Astrocyte (in vitro differentiated cells and primary cell): ENCODE data around the gene XYLT1. TPM values are rescaled to one million over a fixed set of nuclear protein-coding genes. Genes with fewer than 3 reads are reported as not detected.

Source experiments
- DNase-seq: peaks from one replicate; pipeline ENCODE4 v3.0.0-alpha.2; 2010; ENCODE audit warnings: low read depth
- FAIRE-seq: peaks from 2 replicates; lab custom pipeline; 2011; peaks lifted over from hg19 to GRCh38; lab: Jason Lieb, UNC
- H2AFZ ChIP-seq: 2 replicates; pipeline ENCODE4 v1.6.0; 2012; ENCODE audit warnings: low read depth, low read length, inconsistent platforms
- H3K27ac ChIP-seq: 2 replicates; pipeline ENCODE4 v1.5.1; 2011; ENCODE audit warnings: low read depth, low read length, inconsistent platforms
- H3K27me3 ChIP-seq: 2 replicates; pipeline ENCODE4 v1.6.0; 2011; ENCODE audit warnings: low read length, inconsistent platforms; ENCODE audit not compliant: insufficient read depth
- H3K36me3 ChIP-seq: 2 replicates; pipeline ENCODE4 v1.5.1; 2011; ENCODE audit warnings: low read length, inconsistent platforms; ENCODE audit not compliant: insufficient read depth
- H3K4me1 ChIP-seq: 2 replicates; pipeline ENCODE4 v1.5.1; 2011; ENCODE audit warnings: low read length, inconsistent platforms; ENCODE audit not compliant: insufficient read depth
- H3K4me2 ChIP-seq: 2 replicates; pipeline ENCODE4 v1.6.0; 2012; ENCODE audit warnings: low read length, inconsistent platforms
- H3K4me3 ChIP-seq: 2 replicates; pipeline ENCODE4 v1.5.1; 2011; ENCODE audit warnings: low read depth, mild to moderate bottlenecking, low read length, inconsistent platforms; ENCODE audit not compliant: insufficient read depth
- H3K79me2 ChIP-seq: 2 replicates; pipeline ENCODE4 v1.6.0; 2012; ENCODE audit warnings: mild to moderate bottlenecking, low read length, inconsistent platforms; ENCODE audit not compliant: insufficient read depth
- H3K9ac ChIP-seq: 2 replicates; pipeline ENCODE4 v1.6.0; 2012; ENCODE audit warnings: mild to moderate bottlenecking, low read length, inconsistent platforms
- H3K9me3 ChIP-seq: 2 replicates; pipeline ENCODE4 v1.5.1; 2012; ENCODE audit warnings: low read depth, mild to moderate bottlenecking, low read length, inconsistent platforms; ENCODE audit not compliant: insufficient read depth
- H4K20me1 ChIP-seq: 2 replicates; pipeline ENCODE4 v1.6.0; 2012; ENCODE audit warnings: low read length, inconsistent platforms; ENCODE audit not compliant: insufficient read depth
- H3K27ac Mint-ChIP-seq: one replicate; pipeline ENCODE4 v1.8.0; 2021; ENCODE audit warnings: mild to moderate bottlenecking, mixed read lengths; ENCODE audit not compliant: unreplicated experiment
- H3K27me3 Mint-ChIP-seq: one replicate; pipeline ENCODE4 v1.8.0; 2021; ENCODE audit warnings: low read depth, mixed read lengths; ENCODE audit not compliant: unreplicated experiment
- H3K36me3 Mint-ChIP-seq: one replicate; pipeline ENCODE4 v1.8.0; 2021; ENCODE audit warnings: low read depth, mixed read lengths; ENCODE audit not compliant: unreplicated experiment
- H3K4me1 Mint-ChIP-seq: one replicate; pipeline ENCODE4 v1.8.0; 2021; ENCODE audit warnings: low read depth, mixed read lengths; ENCODE audit not compliant: unreplicated experiment
- H3K4me3 Mint-ChIP-seq: one replicate; pipeline ENCODE4 v1.8.0; 2021; ENCODE audit warnings: mild to moderate bottlenecking, moderate library complexity, mixed read lengths; ENCODE audit not compliant: unreplicated experiment
- H3K9me3 Mint-ChIP-seq: one replicate; pipeline ENCODE4 v1.8.0; 2021; ENCODE audit warnings: mild to moderate bottlenecking, mixed read lengths; ENCODE audit not compliant: unreplicated experiment
- EZH2 ChIP-seq: IDR thresholded peaks from 2 replicates; pipeline ENCODE4 v1.6.1; 2012; ENCODE audit warnings: mild to moderate bottlenecking, low read length, inconsistent platforms; ENCODE audit not compliant: insufficient read depth
- total RNA-seq: library from RNA; stranded (reverse); gene quantifications from 2 replicates; pipeline ENCODE4 v1.2.1, GENCODE V29; 2021
- TF ChIP-seq, protein P1 (sequence below): IDR thresholded peaks from 2 replicates; pipeline ENCODE4 v1.5.1; 2011; ENCODE audit warnings: low read depth, mild to moderate bottlenecking, inconsistent platforms, low read length, moderate library complexity; ENCODE audit not compliant: insufficient read depth

Gene XYLT1
- total RNA-seq, 1 donor from 2014 or later = 22.9 TPM

DNA sequence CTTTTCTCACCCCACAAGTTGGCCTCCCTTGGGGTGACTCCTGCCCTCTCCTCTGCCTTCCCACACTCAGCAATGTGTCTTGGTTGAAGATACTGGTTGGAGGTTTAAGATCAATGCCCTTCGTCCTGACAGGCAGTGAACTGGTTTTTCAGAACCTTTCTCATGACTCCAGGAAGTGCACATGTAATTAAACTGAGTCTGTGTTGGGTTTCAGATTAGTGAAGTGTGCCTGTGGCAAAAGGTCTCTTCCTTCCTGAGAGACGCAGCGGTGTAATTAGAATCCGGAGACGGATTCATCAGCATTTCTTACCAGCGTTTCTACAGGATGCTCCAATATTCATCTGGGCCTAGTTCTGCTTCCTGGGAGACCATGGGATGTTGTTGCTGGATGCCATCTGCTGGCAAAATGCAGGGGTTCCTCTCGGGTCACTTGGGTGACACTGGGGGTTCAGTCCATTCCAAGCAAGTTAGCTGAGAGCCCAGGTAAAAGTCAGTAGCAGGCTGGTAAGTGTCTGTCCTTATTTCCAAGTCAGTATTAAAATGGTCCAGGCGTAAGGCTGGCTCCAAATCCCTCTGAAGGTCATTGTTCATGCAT is 233.3 kb downstream of the XYLT1 start:
- no peak overlapping the region for H3K4me2 ChIP-seq
- no peak overlapping the region for H3K9ac ChIP-seq
- no peaks in the 10 kb centered on the region for H3K4me1 Mint-ChIP-seq
- H3K4me3 ChIP-seq = no peak overlapping the region
- FAIRE-seq = no peak
- H3K4me1 ChIP-seq = no peaks in the 10 kb centered on the region
- no peaks in the 10 kb centered on the region for H3K36me3 ChIP-seq
- H3K9me3 Mint-ChIP-seq = no peaks in the 10 kb centered on the region
- no peaks in the 10 kb centered on the region for H3K27me3 Mint-ChIP-seq
- no peak overlapping the region for H3K27ac Mint-ChIP-seq
- no peak for DNase-seq
- no peaks in the 10 kb centered on the region for H3K27me3 ChIP-seq
- H3K27ac ChIP-seq = no peak overlapping the region
- peaks cover 7% of the 10 kb centered on the region for H3K36me3 Mint-ChIP-seq
- TF ChIP-seq, protein P1, sequence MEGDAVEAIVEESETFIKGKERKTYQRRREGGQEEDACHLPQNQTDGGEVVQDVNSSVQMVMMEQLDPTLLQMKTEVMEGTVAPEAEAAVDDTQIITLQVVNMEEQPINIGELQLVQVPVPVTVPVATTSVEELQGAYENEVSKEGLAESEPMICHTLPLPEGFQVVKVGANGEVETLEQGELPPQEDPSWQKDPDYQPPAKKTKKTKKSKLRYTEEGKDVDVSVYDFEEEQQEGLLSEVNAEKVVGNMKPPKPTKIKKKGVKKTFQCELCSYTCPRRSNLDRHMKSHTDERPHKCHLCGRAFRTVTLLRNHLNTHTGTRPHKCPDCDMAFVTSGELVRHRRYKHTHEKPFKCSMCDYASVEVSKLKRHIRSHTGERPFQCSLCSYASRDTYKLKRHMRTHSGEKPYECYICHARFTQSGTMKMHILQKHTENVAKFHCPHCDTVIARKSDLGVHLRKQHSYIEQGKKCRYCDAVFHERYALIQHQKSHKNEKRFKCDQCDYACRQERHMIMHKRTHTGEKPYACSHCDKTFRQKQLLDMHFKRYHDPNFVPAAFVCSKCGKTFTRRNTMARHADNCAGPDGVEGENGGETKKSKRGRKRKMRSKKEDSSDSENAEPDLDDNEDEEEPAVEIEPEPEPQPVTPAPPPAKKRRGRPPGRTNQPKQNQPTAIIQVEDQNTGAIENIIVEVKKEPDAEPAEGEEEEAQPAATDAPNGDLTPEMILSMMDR = no peak
- no peak for TF ChIP-seq EZH2
- no peak overlapping the region for H3K4me3 Mint-ChIP-seq
- peaks cover 88% of the 10 kb centered on the region for H4K20me1 ChIP-seq
- H2AFZ ChIP-seq = no peak overlapping the region
- H3K79me2 ChIP-seq = peaks cover 16% of the 10 kb centered on the region
- no peaks in the 10 kb centered on the region for H3K9me3 ChIP-seq

DNA sequence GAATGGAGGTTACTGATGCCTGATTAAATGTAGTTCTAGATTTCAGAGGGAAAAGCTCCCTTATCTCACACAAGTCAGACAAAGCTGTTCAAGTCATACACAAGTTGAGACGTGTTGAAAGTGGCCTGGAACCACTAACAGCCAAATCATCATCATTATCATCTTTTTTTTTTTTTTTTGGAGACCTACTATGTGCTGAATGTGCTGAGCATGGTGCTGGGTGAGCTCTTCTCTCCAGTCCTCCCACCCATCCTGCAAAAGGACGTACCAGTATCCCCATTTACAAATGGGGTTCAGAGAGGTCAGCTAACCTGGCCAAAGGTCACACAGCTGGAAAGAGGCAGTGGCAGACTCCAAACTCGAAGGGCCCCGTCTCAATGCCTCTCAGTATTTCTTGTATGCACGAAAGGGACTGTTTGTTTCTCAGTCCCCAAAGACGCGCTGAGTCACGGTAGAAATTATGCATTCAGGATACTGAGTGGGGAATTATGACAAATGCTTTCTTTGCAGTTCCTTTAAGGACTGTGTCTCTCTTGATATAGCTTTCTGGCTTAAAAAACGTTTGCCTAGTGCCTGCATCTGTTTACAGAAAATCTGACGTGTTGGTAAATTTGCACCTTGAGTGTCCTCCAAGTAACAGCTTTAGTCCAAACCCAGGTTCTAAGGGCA is 235.5 kb downstream of the XYLT1 start:
- Mint-ChIP-seq H3K4me3 (no peak overlapping the region), H3K36me3 (peaks cover 7% of the 10 kb centered on the region), H3K27me3 (no peaks in the 10 kb centered on the region), H3K27ac (no peak overlapping the region), H3K9me3 (no peaks in the 10 kb centered on the region), H3K4me1 (no peaks in the 10 kb centered on the region)
- no peak for TF ChIP-seq EZH2
- TF ChIP-seq, protein P1 = no peak
- no peak for DNase-seq
- H4K20me1 ChIP-seq = peaks cover 82% of the 10 kb centered on the region
- no peaks in the 10 kb centered on the region for H3K4me1 ChIP-seq
- no peak for FAIRE-seq
- no peak overlapping the region for H3K4me3 ChIP-seq
- H3K9ac ChIP-seq = no peak overlapping the region
- no peaks in the 10 kb centered on the region for H3K27me3 ChIP-seq
- H3K4me2 ChIP-seq = no peak overlapping the region
- H3K79me2 ChIP-seq = peaks cover 20% of the 10 kb centered on the region
- H2AFZ ChIP-seq = no peak overlapping the region
- H3K36me3 ChIP-seq = peaks cover 6% of the 10 kb centered on the region
- H3K27ac ChIP-seq = no peak overlapping the region
- H3K9me3 ChIP-seq = no peaks in the 10 kb centered on the region
